Measurements from ENCODE around the gene ARID3C.

ARID3C gene

DNA sequence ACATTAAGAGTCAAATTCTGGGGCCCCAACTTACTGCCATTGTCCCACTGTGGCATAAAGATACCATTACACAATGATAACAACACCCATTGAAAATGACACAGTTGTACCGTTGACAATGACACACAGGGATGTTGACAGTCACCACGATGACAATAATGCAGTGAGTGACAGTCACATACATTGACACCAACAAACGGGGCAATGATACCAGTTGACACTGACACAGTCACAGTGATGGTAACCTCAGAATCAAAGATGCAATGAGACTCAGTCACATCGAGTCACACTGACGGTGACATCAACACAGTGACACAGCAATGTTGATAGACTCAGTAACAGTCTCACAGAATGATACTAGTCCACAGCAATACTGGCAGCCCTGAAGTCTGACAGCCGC lies 56.2 kb downstream of the ARID3C start:
- no peak overlapping the region for H3K4me2 ChIP-seq
- no peaks in the 10 kb centered on the region for H3K79me2 ChIP-seq (ENCODE audit: insufficient read depth, low read depth)
- TF ChIP-seq, protein P1, sequence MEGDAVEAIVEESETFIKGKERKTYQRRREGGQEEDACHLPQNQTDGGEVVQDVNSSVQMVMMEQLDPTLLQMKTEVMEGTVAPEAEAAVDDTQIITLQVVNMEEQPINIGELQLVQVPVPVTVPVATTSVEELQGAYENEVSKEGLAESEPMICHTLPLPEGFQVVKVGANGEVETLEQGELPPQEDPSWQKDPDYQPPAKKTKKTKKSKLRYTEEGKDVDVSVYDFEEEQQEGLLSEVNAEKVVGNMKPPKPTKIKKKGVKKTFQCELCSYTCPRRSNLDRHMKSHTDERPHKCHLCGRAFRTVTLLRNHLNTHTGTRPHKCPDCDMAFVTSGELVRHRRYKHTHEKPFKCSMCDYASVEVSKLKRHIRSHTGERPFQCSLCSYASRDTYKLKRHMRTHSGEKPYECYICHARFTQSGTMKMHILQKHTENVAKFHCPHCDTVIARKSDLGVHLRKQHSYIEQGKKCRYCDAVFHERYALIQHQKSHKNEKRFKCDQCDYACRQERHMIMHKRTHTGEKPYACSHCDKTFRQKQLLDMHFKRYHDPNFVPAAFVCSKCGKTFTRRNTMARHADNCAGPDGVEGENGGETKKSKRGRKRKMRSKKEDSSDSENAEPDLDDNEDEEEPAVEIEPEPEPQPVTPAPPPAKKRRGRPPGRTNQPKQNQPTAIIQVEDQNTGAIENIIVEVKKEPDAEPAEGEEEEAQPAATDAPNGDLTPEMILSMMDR (conservative IDR thresholded peaks at IDR 0.05; ENCODE audit: low read depth, low read length) = no peak
- no peaks in the 10 kb centered on the region for H3K4me1 ChIP-seq (ENCODE audit: low read depth, poor library complexity, severe bottlenecking)
- no peak overlapping the region for H3K27ac ChIP-seq
- no peaks in the 10 kb centered on the region for H3K36me3 ChIP-seq (ENCODE audit: insufficient read depth)
- no peak overlapping the region for H3K4me3 ChIP-seq (IDR thresholded peaks at IDR 0.05; ENCODE audit: insufficient read depth, low read depth, low read length)
- H4K20me1 ChIP-seq (ENCODE audit: insufficient read depth) = no peaks in the 10 kb centered on the region
- no peak overlapping the region for H2AFZ ChIP-seq (ENCODE audit: low read depth)
- H3K27me3 ChIP-seq (ENCODE audit: insufficient read depth, low read depth) = peaks cover 52% of the 10 kb centered on the region
- H3K9ac ChIP-seq = no peak overlapping the region

DNA sequence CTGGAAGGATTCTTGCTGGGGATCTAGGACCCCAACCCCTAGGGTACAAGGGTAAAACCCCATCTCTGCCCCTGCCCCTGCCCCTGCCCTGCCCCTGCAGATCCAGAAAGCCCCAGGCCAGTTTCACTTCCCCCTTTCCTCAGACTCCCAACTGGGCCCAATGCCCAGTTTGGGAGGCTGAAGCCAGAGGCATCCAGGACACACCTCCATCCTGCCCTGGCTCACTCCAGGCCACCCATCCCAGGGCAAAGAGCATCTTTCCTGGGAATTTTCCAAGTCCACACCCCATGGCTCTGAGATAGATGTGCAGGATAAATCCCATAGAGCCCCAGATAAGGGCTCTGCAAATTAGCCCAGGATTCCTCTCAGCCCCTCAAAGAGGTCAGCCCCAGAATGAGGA lies 56.8 kb downstream of the ARID3C start:
- Histone ChIP-seq H3K4me1 (ENCODE audit: low read depth, poor library complexity, severe bottlenecking) (no peaks in the 10 kb centered on the region), H2AFZ (ENCODE audit: low read depth) (no peak overlapping the region), H3K36me3 (ENCODE audit: insufficient read depth) (no peaks in the 10 kb centered on the region)

DNA sequence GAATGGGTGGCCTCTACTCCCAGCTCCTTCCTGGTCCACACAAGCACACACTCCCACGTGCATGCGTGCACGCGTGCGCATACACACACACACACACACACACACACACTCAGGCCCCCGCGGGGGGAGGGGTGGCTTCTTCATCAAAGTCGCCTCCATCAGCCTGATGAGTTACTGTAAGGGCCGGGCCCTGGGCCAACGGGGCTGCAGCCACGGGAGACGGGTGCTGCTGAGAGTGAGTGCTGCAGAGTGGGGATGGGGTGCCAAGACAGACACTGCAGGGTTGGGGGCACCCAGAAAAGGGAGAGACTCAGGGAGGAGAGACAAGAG lies 57.4 kb downstream of the ARID3C start:
- TF ChIP-seq, protein P1 (conservative IDR thresholded peaks at IDR 0.05; ENCODE audit: low read depth, low read length) = no peak
- H3K4me1 ChIP-seq (ENCODE audit: low read depth, poor library complexity, severe bottlenecking) = no peaks in the 10 kb centered on the region
- H3K4me2 ChIP-seq = no peak overlapping the region
- no peaks in the 10 kb centered on the region for H3K36me3 ChIP-seq (ENCODE audit: insufficient read depth)
- H3K9ac ChIP-seq = no peak overlapping the region
- H4K20me1 ChIP-seq (ENCODE audit: insufficient read depth) = no peaks in the 10 kb centered on the region
- no peak overlapping the region for H3K27ac ChIP-seq
- peaks cover 48% of the 10 kb centered on the region for H3K27me3 ChIP-seq (ENCODE audit: insufficient read depth, low read depth)
- no peak overlapping the region for H2AFZ ChIP-seq (ENCODE audit: low read depth)
- H3K79me2 ChIP-seq (ENCODE audit: insufficient read depth, low read depth) = no peaks in the 10 kb centered on the region
- H3K4me3 ChIP-seq (IDR thresholded peaks at IDR 0.05; ENCODE audit: insufficient read depth, low read depth, low read length) = no peak overlapping the region

More for the DNA sequence above, 56.8 kb downstream of the ARID3C start:
- TF ChIP-seq, protein P1 (conservative IDR thresholded peaks at IDR 0.05; ENCODE audit: low read depth, low read length) = no peak
- Histone ChIP-seq H4K20me1 (ENCODE audit: insufficient read depth) (no peaks in the 10 kb centered on the region), H3K79me2 (ENCODE audit: insufficient read depth, low read depth) (no peaks in the 10 kb centered on the region), H3K27me3 (ENCODE audit: insufficient read depth, low read depth) (peaks cover 52% of the 10 kb centered on the region), H3K4me2 (no peak overlapping the region), H3K27ac (no peak overlapping the region), H3K4me3 (IDR thresholded peaks at IDR 0.05; ENCODE audit: insufficient read depth, low read depth, low read length) (no peak overlapping the region), H3K9ac (no peak overlapping the region)
